HEK293 (cell line): ENCODE measurements around the gene EML1.
"Not testable (repeated sequence)": the region's sequence is repeated elsewhere in the genome, so short reads cannot be mapped to it uniquely, and the experiment has no call there.

Experiments used
- CTCF ChIP-seq: fragments of 450-650 bp; formaldehyde crosslinking; IDR thresholded peaks from 2 replicates; pipeline ENCODE4 v1.5.1; 2016; ENCODE audit warnings: missing biosample characterization, missing genetic modification characterization
- REST ChIP-seq: fragments of 450-650 bp; formaldehyde crosslinking; IDR thresholded peaks from 2 replicates; pipeline ENCODE4 v1.5.1; 2016; ENCODE audit warnings: missing biosample characterization, missing genetic modification characterization
- SCRT2 ChIP-seq: fragments of 450-650 bp; formaldehyde crosslinking; IDR thresholded peaks from 2 replicates; pipeline ENCODE4 v1.5.1; 2016; ENCODE audit warnings: missing biosample characterization, missing genetic modification characterization
- ZBTB26 ChIP-seq: fragments of 450-650 bp; formaldehyde crosslinking; optimal IDR thresholded peaks from 2 replicates; pipeline ENCODE3; 2016; ENCODE audit warnings: missing biosample characterization, mild to moderate bottlenecking, missing genetic modification characterization
- ZFP37 ChIP-seq: fragments of 450-650 bp; formaldehyde crosslinking; IDR thresholded peaks from 2 replicates; pipeline ENCODE4 v1.5.1; 2016; ENCODE audit warnings: missing biosample characterization, missing genetic modification characterization
- ZNF132 ChIP-seq: fragments of 450-650 bp; formaldehyde crosslinking; IDR thresholded peaks from 2 replicates; pipeline ENCODE4 v1.5.1; 2017; ENCODE audit warnings: missing biosample characterization, missing genetic modification characterization, borderline replicate concordance
- ZNF202 ChIP-seq: fragments of 450-650 bp; formaldehyde crosslinking; IDR thresholded peaks from 2 replicates; pipeline ENCODE4 v1.5.1; 2016; ENCODE audit warnings: missing biosample characterization, missing genetic modification characterization, borderline replicate concordance
- ZNF211 ChIP-seq: fragments of 450-650 bp; formaldehyde crosslinking; IDR thresholded peaks from 2 replicates; pipeline ENCODE4 v1.5.1; 2016; ENCODE audit warnings: low read depth, missing biosample characterization, missing genetic modification characterization
- ZNF335 ChIP-seq: fragments of 450-650 bp; formaldehyde crosslinking; conservative IDR thresholded peaks from 2 replicates; pipeline ENCODE4 v1.5.1; 2016; ENCODE audit warnings: missing biosample characterization, missing genetic modification characterization
- ZNF639 ChIP-seq: fragments of 450-650 bp; formaldehyde crosslinking; IDR thresholded peaks from 2 replicates; pipeline ENCODE4 v1.5.1; 2016; ENCODE audit warnings: missing biosample characterization, missing genetic modification characterization

GRCh38 chr14:99762911-99763310, 30.3 kb upstream of the EML1 start:
- TF ChIP-seq SCRT2 (tag by site-specific recombination); REST (tag by site-specific recombination); ZNF202 (tag by site-specific recombination); ZNF335; CTCF (tag by site-specific recombination); ZNF211 (tag by site-specific recombination); ZNF639 (tag by site-specific recombination); ZNF132; ZBTB26 (tag by site-specific recombination); ZFP37 (tag by site-specific recombination): not testable (repeated sequence)
